GOT3 (cell line): ENCODE data around the gene FN1.
"Not testable (repeated sequence)": the region's sequence is repeated elsewhere in the genome, so short reads cannot be mapped to it uniquely, and the experiment has no call there.

Experiments
- DNase-seq: peaks from one replicate; lab custom pipeline; 2025; ENCODE audit warnings: mixed read lengths; lab: John Stamatoyannopoulos, UW

FN1 gene

DNA sequence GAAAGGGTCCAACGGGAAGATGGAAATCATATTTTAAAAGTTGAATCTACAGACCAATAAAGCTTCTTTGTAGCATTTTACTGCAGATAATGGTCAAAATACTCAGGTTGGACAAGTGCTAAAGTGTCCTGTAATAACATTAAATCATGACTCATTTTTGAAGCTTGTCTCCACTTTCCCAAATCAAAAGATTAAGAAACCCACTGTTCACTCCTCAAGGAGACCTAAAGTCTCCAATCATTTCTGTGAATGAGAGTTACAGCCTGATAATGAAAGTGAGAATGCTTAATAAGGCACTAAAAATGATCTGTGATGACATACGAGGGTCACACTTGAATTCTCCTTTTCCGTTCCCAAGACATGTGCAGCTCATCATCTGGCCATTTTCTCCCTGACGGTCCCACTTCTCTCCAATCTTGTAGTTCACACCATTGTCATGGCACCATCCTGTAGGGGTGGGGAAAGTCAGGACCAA is 70.6 kb downstream of the FN1 start:
- no peak for DNase-seq

GRCh38 chr2:215364157-215365155 is 71.4 kb downstream of the FN1 start:
- no peak for DNase-seq

GRCh38 chr2:215363461-215364156 is 72.3 kb downstream of the FN1 start:
- no peak for DNase-seq

GRCh38 chr2:215363039-215363438 is 72.8 kb downstream of the FN1 start:
- DNase-seq = no peak

- no peak for DNase-seq
These were observed 73.3 kb downstream of the FN1 start for GRCh38 chr2:215362562-215362904.

GRCh38 chr2:215361876-215362561 is 73.8 kb downstream of the FN1 start:
- no peak for DNase-seq

GRCh38 chr2:215361211-215361875 is 74.5 kb downstream of the FN1 start:
- no peak for DNase-seq

GRCh38 chr2:215360596-215360995 is 75.3 kb downstream of the FN1 start:
- no peak for DNase-seq

DNA sequence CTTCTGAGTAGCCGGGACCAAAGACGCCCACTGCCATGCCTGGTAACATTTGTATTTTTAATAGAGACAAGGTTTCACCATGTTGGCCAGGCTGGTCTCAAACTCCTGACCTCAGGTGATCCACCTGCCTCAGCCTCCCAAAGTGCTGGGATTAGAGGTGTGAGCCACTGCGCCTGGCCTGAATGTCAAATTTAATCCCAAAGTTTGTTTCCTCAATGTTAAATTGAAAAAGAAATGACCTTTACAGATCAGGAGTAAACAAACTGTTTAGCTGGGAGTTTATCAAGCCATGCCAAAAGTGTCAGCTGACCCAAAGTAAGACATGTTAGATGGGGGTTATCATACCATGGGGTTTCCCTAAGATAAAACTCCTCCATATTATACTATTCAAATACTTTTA is 75.8 kb downstream of the FN1 start:
- DNase-seq = not testable (repeated sequence)

DNA sequence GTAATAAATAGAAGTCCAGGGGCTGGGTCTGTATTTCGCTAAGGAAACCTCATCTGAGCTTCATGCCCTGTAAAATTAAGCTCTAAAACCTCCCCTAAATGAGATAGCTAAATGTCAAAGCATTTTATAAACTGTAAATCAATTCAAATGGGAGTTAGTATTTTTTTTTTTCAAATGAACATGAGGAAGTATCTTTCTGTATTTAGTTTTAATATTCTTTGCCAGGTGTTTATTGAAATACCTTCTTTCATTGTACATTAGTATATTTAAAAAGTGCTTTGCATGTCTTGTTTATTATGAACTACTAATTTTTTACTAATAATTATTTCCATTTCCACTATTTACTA is 76.3 kb downstream of the FN1 start:
- DNase-seq = no peak

- no peak for DNase-seq
These were observed 76.8 kb downstream of the FN1 start for GRCh38 chr2:215358891-215359575.

DNA sequence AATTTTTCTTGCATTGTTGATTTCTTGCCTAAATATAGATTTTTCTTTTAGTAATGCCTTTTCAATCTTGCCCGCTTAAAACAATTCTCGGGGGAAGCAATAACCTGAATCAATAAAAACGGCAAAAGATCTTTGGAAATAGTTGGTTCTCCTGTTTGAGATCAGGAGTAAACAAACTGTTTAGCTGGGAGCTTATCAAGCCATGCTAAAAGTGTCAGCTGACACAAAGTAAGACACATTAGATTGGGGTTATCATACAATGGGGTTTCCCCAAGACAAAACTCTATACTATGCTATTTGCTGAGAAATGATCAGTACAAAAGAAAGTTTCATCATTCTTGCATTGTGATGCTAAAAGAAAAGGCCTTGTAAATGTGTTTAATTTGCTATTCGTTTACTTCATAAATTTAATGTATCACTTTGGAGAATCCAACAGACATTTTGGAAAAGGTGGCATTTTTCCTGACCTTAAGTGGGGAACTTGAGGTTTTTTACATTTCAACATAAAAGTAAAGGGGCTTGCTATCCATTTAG is 77.5 kb downstream of the FN1 start:
- DNase-seq = no peak

DNA sequence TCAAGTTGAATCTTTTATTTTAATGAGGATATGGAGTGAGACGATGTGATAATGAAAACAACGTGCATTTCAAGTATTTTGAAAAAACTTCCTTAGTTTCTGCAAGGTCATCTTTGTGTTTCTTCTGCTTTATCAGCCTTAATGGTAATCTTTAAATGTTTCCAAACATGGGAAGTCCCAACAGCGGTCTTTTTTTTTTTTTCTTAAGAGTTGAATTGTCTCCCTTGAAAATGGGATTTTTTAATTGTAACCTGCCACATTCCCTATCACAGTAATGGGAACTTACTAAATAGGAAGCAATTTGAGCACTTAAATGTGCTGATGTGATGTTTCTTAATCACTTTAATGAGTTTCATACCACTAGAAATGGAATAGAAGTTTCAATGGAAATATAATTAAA is 78.2 kb downstream of the FN1 start:
- no peak for DNase-seq

GRCh38 chr2:215356948-215357461 is 78.9 kb downstream of the FN1 start:
- DNase-seq = no peak

GRCh38 chr2:215356334-215356947 is 79.4 kb downstream of the FN1 start:
- DNase-seq = no peak

- DNase-seq = no peak
These were observed 80.1 kb downstream of the FN1 start for GRCh38 chr2:215355801-215356200.

- DNase-seq = no peak
These were observed 80.8 kb downstream of the FN1 start for GRCh38 chr2:215354771-215355695.

DNA sequence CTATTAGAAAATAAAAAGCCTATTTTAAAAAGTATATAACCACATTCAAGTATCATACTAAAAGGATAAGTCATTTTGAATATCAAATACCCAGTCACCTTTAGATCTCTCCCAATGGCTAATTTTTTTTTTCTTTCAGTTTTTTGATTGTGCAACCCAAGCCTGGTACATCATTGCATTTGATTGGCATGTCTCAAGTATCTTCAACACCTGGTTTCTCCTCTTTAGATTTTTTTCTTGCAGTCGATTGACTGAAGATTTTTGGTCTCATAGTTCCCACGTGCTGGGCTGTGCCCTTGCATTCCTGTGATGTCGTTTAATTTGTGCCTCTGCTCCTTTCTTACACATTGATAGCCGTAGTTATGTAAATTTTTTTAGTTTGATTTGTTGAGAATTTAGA is 83.3 kb downstream of the FN1 start:
- no peak for DNase-seq

- DNase-seq = no peak
These were observed 88.0 kb downstream of the FN1 start for GRCh38 chr2:215347878-215348277.
